Neutrophil (primary cell): ENCODE results near the gene SYT2.

Source experiments
- H3K27ac ChIP-seq: fragments of 200-600 bp; sonication (generic); 2 replicates; pipeline ENCODE4 v1.5.1; 2016; ENCODE audit warnings: mild to moderate bottlenecking, moderate library complexity
- H3K27me3 ChIP-seq: fragments of 200-600 bp; sonication (generic); 2 replicates; pipeline ENCODE4 v1.6.0; 2016; ENCODE audit warnings: mild to moderate bottlenecking
- H3K36me3 ChIP-seq: fragments of 200-600 bp; sonication (generic); 2 replicates; pipeline ENCODE4 v1.5.1; 2017
- H3K4me1 ChIP-seq, 2 experiments: fragments of 200-600 bp in 1 of 2; sonication (generic) in 1 of 2; 1 replicate in 1 of 2; 2 replicates in 1 of 2; pipeline versions ENCODE4 v1.5.1 to v1.6.1; 2013 to 2016; ENCODE audit warnings: low read depth in 1 of 2, low read length in 1 of 2, mild to moderate bottlenecking in 1 of 2, moderate library complexity in 1 of 2; ENCODE audit not compliant: control insufficient read depth in 1 of 2, insufficient read depth in 1 of 2
- H3K4me3 ChIP-seq, 2 experiments: fragments of 200-600 bp in 1 of 2; sonication (generic) in 1 of 2; 1 replicate in 1 of 2; 2 replicates in 1 of 2; pipeline ENCODE4 v1.5.1; 2013 to 2016; ENCODE audit warnings: low read depth in 1 of 2, low read length in 1 of 2, mild to moderate bottlenecking in 1 of 2, moderate library complexity in 1 of 2
- H3K9me3 ChIP-seq: fragments of 200-600 bp; sonication (generic); 2 replicates; pipeline ENCODE4 v1.5.1; 2016
- TF ChIP-seq, protein P1 (sequence below): fragments of 200-600 bp; sonication (generic); IDR thresholded peaks from 2 replicates; pipeline ENCODE4 v1.5.1; 2016; ENCODE audit warnings: antibody characterized with exemption

SYT2 gene

DNA sequence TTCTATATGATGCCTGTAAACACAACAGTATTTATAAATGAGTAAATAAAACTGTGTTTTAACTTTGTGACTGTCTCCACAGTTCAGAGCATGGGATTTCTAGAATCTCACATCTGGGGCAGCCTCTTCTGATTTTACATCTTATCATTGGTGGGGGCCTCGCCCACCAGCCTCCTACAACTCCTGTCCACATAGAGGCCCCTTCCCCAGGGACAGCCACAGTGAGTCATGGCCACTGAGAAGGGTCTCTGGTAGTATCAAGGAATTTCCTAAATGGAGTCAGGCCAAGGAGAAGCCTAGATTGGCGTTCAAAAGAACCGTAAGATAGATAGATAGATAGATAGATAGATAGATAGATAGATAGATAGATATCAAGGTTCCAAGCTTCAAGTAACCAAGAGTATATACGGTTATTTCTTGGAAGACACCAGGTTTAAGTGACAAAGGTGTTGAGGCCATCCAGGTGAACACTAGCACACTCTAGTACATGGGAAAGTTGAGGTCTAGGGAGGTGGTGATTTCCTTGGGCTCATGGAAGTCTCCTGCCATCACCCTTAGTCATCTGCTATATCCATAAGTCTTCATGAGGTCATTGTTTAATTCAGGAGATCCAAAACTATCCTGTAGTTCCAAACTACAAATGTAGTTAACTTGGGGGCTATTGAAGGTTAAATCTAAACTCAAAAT, 121.6 kb downstream of the SYT2 start:
- H3K27me3 ChIP-seq = no peaks in the 10 kb centered on the region
- H3K9me3 ChIP-seq = no peaks in the 10 kb centered on the region
- peaks cover 86% of the 10 kb centered on the region for H3K36me3 ChIP-seq
- no peak overlapping the region for H3K4me3 ChIP-seq
- H3K4me1 ChIP-seq = peaks cover 0 to 15% of the 10 kb centered on the region in 2 experiments
- H3K27ac ChIP-seq = no peak overlapping the region
- TF ChIP-seq, protein P1, sequence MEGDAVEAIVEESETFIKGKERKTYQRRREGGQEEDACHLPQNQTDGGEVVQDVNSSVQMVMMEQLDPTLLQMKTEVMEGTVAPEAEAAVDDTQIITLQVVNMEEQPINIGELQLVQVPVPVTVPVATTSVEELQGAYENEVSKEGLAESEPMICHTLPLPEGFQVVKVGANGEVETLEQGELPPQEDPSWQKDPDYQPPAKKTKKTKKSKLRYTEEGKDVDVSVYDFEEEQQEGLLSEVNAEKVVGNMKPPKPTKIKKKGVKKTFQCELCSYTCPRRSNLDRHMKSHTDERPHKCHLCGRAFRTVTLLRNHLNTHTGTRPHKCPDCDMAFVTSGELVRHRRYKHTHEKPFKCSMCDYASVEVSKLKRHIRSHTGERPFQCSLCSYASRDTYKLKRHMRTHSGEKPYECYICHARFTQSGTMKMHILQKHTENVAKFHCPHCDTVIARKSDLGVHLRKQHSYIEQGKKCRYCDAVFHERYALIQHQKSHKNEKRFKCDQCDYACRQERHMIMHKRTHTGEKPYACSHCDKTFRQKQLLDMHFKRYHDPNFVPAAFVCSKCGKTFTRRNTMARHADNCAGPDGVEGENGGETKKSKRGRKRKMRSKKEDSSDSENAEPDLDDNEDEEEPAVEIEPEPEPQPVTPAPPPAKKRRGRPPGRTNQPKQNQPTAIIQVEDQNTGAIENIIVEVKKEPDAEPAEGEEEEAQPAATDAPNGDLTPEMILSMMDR = no peak

DNA sequence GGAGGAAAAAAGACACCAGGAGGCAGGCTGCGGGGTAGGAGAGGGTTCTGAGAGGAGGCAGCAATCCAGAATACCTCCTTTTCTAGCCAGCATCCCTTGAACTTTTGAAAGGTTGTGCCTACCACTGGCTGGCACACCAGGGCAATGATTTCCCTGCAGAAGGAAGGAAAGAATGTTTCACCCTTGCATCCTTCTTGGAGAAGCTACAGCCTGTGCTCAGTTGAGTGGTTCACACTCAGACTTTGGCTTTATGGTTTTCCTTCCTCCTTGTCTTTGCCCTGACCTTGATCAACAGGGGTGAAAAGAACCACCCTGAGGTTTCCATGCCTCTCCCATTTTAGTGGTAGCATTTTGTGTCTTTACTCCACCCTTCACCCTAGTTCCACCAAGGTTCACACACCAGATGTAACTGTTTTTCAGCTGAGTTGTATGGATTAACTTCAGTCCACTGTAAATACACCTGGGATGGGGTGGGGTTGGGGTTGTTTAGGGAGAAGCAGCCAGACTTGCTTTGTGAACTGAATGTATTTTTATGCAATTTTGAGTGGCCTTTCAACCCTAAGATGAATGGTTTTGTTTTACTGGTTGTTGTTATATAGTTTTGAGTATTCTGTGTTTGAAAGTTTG, 122.3 kb downstream of the SYT2 start:
- H3K4me3 ChIP-seq = no peak overlapping the region
- TF ChIP-seq, protein P1 = no peak
- no peaks in the 10 kb centered on the region for H3K27me3 ChIP-seq
- H3K4me1 ChIP-seq = peaks cover 0 to 15% of the 10 kb centered on the region in 2 experiments
- peaks cover 86% of the 10 kb centered on the region for H3K36me3 ChIP-seq
- no peak overlapping the region for H3K27ac ChIP-seq
- no peaks in the 10 kb centered on the region for H3K9me3 ChIP-seq

DNA sequence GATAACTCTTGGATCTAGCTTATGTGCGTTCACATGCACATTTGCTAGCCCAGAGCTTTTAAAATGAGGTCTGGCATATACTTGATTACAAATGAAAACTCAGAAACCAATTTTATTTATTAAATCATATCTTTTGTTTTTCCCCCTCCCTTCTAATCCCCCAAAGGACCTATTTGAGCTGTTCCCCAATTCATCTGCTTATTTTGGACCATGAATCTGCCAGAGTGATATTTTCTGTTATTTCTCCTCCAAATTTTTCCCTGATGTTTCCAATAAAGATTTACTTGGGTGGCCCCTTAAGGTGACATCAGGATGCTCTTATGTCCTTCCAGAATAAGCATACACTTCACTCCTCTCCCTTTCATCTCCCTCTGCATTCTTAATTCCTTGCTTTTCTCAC, 123.4 kb downstream of the SYT2 start:
- Histone ChIP-seq H3K9me3 (no peaks in the 10 kb centered on the region), H3K4me3 (no peak overlapping the region), H3K4me1 (peaks cover 0 to 15% of the 10 kb centered on the region in 2 experiments), H3K27ac (no peak overlapping the region), H3K27me3 (no peaks in the 10 kb centered on the region), H3K36me3 (peaks cover 86% of the 10 kb centered on the region)
- TF ChIP-seq, protein P1 = no peak

DNA sequence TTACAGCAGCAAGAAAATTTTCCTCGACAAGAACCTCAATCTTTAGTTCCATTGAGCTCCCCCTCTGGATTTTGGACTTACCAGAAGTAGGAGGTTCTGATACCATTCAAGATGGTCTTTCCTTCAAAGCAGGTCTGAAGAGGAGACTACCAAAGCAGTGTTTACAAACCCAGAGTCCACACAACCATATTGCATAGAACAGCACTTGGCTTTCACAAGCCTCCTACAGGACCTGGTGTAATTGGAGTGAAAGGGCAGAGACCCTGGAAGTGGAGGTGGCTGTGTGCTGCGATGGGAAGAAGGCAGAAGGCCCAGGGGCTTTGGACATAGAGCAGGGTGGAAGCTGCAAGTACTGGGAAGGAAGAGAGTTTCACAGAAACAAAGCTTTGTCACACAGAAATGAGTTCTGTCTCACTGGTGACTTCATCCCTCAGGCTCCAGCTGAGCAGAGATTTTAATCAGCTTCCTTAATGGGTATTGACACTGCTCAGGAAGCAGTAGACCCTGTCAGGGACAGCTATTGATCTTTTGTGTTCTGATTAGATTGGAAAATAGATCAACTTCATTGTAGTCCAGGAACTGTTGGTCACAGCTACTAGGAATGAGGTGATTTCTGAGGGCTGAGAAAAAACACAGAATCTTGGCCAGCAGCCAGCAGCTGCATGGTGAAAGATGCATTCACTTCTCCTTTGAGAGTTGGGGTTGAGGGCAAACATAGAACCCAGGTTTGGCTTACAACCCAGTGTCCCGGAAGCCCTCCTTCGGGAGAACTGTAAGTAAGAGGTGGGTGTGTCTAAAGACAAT, 124.0 kb downstream of the SYT2 start:
- Histone ChIP-seq H3K36me3 (peaks cover 86% of the 10 kb centered on the region), H3K27me3 (no peaks in the 10 kb centered on the region), H3K4me3 (no peak overlapping the region), H3K9me3 (no peaks in the 10 kb centered on the region), H3K4me1 (peaks cover 0 to 15% of the 10 kb centered on the region in 2 experiments), H3K27ac (no peak overlapping the region)
- TF ChIP-seq, protein P1 = no peak

DNA sequence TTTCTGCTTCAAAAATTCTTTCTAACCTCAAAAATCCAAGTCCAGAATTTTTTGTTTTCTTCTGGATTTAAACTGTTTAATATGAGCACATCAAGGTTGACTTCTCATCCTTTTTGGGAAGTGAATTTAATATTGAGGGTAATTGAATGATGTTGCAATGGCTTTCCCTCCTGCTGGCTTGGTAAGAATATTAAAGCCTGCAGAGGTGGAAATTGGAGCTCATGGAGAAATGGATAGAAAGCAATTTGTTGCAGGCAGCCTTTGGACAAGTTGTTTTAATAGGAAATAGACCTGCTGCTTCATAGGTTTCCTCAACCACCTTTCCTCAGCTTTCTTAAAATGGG, 124.7 kb downstream of the SYT2 start:
- H3K27ac ChIP-seq = no peak overlapping the region
- TF ChIP-seq, protein P1 = no peak
- H3K4me1 ChIP-seq = peaks cover 0 to 15% of the 10 kb centered on the region in 2 experiments
- H3K9me3 ChIP-seq = no peaks in the 10 kb centered on the region
- no peaks in the 10 kb centered on the region for H3K27me3 ChIP-seq
- H3K36me3 ChIP-seq = peaks cover 86% of the 10 kb centered on the region
- no peak overlapping the region for H3K4me3 ChIP-seq
